GM21576 (cell line): ENCODE data around the gene PDE4D.

ENCODE experiments used
- ATAC-seq: cut with Tn5 transposase; IDR thresholded peaks from one replicate; pipeline ENCODE4 v1.9.1; 2021; ENCODE audit warnings: mild to moderate bottlenecking, moderate library complexity; ENCODE audit not compliant: unreplicated experiment

The PDE4D gene

GRCh38 chr5:59038798-59039295 lies 854.7 kb downstream of the PDE4D start:
- ATAC-seq: peak; percentile 34

GRCh38 chr5:59037941-59038797 lies 855.4 kb downstream of the PDE4D start:
- ATAC-seq: no peak

- ATAC-seq: no peak
These were observed 856.1 kb downstream of the PDE4D start for GRCh38 chr5:59037453-59037852.

- no peak for ATAC-seq
These were observed 856.5 kb downstream of the PDE4D start for GRCh38 chr5:59037041-59037440.

- no peak for ATAC-seq
These were observed 857.1 kb downstream of the PDE4D start for GRCh38 chr5:59036274-59036961.

- no peak for ATAC-seq
These were observed 857.8 kb downstream of the PDE4D start for GRCh38 chr5:59035681-59036080.

GRCh38 chr5:59034498-59035186 lies 858.9 kb downstream of the PDE4D start:
- ATAC-seq: no peak

- no peak for ATAC-seq
These were observed 866.2 kb downstream of the PDE4D start for GRCh38 chr5:59027145-59027907.

- ATAC-seq: no peak
These were observed 867.8 kb downstream of the PDE4D start for GRCh38 chr5:59025734-59026133.

GRCh38 chr5:59021837-59022514 lies 871.5 kb downstream of the PDE4D start:
- no peak for ATAC-seq

- ATAC-seq: no peak
These were observed 872.2 kb downstream of the PDE4D start for GRCh38 chr5:59021286-59021673.

GRCh38 chr5:59020611-59021285 lies 872.8 kb downstream of the PDE4D start:
- no peak for ATAC-seq

- no peak for ATAC-seq
These were observed 874.4 kb downstream of the PDE4D start for GRCh38 chr5:59019078-59019477.

- no peak for ATAC-seq
These were observed 876.6 kb downstream of the PDE4D start for GRCh38 chr5:59016925-59017324.

GRCh38 chr5:59008816-59009473 lies 884.6 kb downstream of the PDE4D start:
- no peak for ATAC-seq

- no peak for ATAC-seq
These were observed 886.0 kb downstream of the PDE4D start for GRCh38 chr5:59007460-59008063.

GRCh38 chr5:59005934-59006701 lies 887.4 kb downstream of the PDE4D start:
- ATAC-seq: no peak

GRCh38 chr5:59003641-59004040 lies 889.9 kb downstream of the PDE4D start:
- ATAC-seq: no peak
